HT1080 (cell line): Measurements from ENCODE around the gene PINLYP. TPM values are rescaled to one million over a fixed set of nuclear protein-coding genes. Genes with fewer than 3 reads are reported as not detected.

Experiments used
- DNase-seq: peaks from one replicate; pipeline ENCODE4 v3.0.0-alpha.2; 2015; ENCODE audit warnings: low read depth
- polyA plus RNA-seq, 2 experiments: library from polyadenylated mRNA; depleted of rRNA; stranded (reverse); fragments of >200 nt; gene quantifications; 2 replicates each; pipeline ENCODE4 v1.2.3, GENCODE V29; 2015
- total RNA-seq: library from RNA; depleted of rRNA; stranded (reverse); fragments of >200 nt; shearing (Covaris generic); gene quantifications from 2 replicates; pipeline ENCODE4 v1.2.3, GENCODE V29; 2014; rRNA removed

Gene PINLYP
- 0.58 TPM in 1 of 2 replicates, not detected in the other for total RNA-seq
- 0.53 and 1.1 TPM in 2 replicates for polyA plus RNA-seq (2015; cell fraction: cytosol; rRNA removed)
- 6.7 and 6.8 TPM in 2 replicates for polyA plus RNA-seq (2015; cell fraction: nucleus; rRNA removed)

DNA sequence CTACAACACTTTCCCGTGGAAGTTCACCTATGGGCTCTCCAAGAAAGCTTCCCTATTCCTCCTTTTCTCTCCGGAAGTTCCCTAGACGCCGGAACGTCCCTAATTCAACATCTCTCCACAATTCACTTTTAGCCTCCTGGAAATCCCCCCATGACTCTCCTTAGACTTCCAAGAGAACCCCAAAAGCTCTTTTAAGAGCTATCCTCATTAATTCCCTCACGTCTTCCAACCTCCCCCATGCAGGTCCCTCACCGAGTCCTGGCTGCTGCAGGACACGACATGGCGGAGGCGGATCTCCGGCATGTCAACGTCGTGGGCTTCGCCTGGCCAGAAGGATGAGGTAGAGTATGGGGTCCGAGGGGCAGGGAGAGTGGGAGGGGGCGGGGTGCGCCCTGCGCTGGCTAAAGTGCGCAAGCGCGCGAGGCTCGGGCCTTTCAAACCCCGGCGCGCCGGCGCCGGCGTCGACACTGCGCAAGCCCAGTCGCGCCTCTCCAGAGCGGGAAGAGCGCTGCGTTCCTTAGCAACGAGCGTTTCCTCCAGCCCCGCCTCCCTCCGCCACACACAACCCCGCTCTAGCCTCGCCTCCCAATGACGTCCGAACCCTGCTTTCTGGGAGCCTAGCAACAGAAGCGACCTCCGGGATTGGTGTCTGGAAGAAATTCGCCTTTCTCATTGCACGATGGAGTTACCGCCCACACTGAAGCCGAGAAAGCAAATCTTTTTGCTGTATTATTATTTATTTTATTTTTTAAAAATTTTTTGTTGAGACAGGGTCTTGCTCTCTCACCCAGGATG is at the start of gene PINLYP, which contains the start of gene XRCC1:
Gene PINLYP (plus strand): TSS at position 646 of the 795 bp plus-strand sequence. CDS start 1,391 bp downstream, outside the sequence.
Gene XRCC1 (minus strand): TSS at position 372 of the 795 bp plus-strand sequence. CDS start 69 bp downstream, at position 303.
- peak; percentile 98 for DNase-seq

DNA sequence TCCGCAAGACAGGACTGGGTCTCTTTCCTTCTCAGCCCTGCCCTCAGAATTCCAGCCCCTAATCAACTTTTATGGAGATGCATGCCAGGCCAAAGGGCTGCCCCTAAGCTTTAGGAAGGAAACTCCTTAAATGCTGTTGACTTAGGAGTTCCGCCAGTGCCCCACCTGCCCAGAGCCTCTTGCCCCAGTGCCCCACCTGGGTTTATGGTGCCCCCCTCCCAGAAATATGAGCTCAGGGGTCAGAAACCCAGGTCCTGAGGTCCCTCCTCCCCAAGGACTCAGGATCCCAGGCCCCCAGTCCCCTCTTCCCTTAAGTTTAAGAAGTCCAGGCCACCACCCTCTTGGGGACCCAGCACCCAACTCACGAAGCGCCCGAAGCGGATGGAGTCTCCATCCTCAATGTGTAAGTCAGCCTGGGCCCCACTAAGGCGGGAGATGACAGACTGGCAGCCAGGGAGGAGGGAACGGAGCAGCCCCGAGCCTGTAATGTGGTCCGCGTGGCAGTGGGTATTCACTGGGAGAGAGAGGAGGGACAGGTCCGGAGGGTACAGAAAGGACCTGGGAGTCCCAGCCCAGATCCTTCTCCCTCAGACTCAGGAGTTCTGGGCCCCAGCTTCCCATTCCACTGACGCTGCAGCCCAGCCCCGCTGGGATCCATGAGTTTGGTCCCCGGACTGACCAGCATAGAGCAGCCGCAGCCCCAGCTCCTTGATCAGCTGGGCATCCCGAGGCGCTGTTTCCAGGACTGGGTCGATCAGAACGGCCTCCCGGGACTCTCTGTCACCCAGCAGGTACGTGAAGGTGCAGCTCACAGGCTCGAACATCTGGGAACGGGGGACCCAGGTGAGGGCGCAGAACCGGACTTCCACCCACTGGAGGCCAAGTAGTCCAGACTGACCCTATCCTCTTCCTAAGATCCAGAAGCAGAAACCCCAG is 49.5 kb upstream of the PINLYP start:
- DNase-seq, result no peak

DNA sequence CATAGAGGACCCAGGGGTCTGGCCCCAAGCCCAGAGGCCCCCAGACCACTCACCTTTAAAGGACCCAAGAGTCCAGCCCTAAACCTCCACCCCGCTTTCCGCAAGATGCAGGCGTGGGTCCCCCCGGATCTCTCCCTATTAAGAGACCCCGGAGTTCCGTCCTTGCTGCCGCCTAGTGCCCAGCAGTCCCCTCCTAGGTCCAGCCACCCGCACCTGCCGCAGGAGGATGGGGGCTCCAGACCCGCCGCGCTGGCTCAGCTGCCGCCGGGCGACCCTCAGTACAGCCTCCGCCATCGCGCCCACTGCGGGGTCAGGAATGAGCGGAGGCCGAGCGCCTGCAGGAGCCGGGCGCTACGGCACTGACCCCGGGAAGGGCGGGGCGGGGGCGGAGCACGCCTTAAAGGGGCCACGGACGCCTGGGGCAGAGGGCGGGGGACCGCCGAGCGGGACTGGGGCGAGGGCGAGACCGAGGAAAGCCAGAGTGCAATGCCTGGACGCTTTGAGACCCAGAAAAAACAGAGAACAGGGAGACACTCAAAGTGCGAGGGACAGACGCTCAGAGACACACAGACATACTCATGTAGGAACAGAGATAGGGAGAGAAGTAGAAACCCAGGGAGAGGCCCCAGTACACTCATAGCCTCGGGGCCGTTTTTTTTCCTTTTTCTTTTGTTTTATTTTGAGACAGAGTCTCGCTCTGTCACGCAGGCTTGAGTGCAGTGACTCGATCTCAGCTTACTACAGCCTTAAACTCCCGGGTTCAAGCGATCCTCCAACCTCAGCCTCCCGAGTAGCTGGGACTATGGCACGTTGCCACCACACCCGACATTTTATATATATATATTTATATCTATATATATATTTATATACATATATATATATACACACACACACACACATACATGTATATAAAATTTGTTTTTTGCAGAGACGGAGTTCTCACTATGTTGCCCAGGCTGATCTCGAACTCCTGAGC is 48.4 kb upstream of the PINLYP start, which contains the start of gene ETHE1:
Gene ETHE1 (minus strand): TSS at position 318 of the 976 bp plus-strand sequence. CDS start 24 bp downstream, at position 294.
- peak; percentile 64 for DNase-seq

DNA sequence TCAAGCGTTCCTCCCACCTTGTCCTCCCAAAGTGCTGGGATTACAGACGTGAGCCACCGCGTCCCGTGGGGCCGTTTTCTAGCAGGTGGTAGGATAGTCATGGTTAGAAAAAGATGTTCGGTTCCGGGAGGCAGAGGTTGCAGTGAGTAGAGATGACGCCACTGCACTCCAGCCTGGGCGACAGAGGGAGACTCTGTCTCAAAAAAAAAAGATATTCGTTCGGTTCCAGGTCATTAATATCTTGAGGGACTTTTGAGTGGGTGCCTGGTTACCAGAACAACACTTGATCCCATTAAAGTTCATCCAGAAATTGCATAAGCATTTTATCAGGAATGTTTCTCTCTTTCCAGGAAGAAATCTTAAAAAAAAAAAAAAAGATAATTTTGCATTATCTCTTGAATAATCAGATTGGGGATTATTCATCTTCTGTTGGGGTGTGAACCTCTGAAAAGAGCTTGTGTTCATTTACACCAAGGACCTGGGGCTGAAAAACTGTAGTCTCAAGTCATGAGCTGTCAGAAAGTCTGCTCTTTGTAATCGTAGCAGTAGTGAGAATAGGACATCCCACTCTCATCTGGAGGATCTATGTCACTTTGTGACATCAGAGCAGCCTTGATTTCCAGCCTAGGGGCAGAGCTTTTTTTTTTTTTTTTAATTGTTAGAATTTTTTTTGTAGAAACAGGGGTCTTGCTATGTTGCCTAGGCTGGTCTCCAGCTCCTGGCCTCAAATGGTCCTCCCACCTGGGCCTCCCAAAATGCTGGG is 47.6 kb upstream of the PINLYP start:
- DNase-seq, result no peak

DNA sequence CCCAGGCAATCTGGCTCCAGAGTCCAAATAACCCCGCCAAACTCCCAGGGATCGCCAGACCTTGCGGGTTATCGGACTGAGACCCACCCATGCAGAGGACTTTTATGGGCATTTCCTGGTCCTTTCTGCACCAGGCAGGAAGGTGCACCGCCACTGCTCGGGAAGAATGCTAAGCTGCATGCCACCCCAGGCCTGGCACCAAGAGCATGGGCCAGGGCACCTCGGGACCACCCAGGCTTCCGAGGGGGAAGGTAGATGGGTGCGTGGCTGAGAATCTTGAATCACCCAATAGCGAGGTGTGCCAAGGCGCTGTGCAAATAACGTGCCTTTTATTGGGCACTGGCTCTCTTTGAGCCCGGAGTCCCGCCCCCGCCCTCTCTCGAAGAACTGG is 43.0 kb upstream of the PINLYP start:
- DNase-seq, result peak; percentile 39

DNA sequence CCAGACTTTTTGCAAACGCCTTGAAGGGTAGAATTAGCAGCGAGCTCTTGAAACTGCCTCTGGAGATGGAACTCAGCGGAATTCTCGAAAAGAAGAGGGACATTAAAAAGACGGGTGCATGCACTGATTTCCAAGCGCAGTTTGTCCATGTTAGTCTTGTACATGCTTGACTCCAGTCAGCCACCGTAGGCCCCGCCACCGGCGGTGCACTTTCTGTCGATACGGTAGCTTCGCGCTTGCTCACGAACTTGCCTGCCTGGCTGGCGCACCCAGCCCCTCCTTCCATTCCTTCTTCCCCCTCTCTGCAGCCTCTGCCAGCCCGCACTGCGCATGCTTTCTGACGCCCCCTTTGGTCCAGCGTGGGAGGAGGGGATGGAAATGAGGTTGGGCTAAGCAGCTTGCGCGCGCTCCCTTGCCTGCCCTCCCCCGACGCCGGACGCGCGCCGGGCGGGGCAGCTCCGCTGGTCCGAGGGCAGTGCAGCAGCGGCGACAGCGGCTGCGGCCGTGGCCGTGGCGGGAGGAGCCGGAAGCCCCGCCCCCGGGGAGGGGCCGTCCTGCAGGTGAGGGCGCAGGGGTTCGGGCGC is 42.5 kb upstream of the PINLYP start, which contains the start of gene ZNF575:
Gene ZNF575 (plus strand): TSS at position 227 of the 584 bp plus-strand sequence. CDS start 1,235 bp downstream, outside the sequence.
- peak; percentile 82 for DNase-seq

DNA sequence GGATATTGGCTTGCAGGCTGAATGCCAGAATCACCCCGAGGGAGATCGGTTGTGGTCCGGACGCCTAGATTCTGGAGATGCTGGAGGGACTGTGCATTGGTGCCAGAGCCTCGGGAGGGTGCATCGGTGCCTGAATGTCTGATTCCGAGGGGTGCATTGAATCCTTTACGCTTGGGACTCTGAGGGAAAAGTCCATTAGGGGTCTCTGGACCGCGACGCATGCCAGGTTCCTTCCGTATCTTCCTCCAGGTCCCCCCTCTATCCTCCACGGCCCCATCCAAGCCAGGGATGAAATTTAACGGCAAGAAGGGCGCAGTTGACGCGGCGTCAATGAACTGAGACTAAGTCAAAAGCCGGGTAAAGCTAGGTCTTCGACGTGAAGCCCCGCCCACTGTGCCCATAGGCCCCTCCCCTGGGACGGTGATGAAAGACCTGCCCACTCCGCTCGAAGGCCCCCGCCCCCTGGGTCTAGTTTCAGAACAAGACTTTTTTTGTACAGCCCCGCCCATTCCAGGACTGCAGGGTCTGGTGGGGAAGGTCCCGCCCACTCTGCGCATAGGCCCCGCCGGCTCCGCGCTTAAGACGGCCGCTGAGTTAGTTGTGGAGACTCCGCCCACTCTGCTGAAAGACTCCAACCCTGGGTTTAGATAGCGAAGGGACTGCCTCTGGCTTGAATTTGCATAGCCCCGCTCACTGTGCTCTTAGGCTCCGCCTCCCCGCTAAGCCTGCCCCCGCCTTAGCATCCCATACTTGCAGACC is 41.9 kb upstream of the PINLYP start:
- peak; percentile 36 for DNase-seq

DNA sequence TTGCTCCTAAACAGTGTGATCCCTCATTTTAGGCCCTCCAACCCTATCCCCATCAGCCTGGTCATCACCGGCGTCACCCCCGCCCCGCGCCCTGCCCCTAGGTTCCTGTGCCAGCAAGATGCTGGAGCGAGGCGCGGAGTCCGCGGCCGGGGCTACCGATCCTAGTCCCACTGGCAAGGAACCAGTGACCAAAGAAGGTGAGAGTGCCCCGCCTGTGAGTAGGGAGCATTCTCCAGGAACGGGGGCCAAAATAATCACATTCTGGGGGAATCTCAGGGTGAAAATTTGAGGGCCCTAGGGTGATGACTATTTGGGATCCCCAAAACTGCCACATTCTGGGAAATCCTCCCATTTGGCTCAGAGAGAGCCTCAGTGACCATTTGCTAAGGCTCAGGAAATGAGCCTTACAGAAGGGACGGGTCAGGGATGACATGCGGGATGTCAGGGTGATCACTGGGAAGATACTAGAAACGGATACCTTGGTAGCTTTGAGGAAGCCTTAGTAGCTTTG is 41.2 kb upstream of the PINLYP start:
- no peak for DNase-seq

DNA sequence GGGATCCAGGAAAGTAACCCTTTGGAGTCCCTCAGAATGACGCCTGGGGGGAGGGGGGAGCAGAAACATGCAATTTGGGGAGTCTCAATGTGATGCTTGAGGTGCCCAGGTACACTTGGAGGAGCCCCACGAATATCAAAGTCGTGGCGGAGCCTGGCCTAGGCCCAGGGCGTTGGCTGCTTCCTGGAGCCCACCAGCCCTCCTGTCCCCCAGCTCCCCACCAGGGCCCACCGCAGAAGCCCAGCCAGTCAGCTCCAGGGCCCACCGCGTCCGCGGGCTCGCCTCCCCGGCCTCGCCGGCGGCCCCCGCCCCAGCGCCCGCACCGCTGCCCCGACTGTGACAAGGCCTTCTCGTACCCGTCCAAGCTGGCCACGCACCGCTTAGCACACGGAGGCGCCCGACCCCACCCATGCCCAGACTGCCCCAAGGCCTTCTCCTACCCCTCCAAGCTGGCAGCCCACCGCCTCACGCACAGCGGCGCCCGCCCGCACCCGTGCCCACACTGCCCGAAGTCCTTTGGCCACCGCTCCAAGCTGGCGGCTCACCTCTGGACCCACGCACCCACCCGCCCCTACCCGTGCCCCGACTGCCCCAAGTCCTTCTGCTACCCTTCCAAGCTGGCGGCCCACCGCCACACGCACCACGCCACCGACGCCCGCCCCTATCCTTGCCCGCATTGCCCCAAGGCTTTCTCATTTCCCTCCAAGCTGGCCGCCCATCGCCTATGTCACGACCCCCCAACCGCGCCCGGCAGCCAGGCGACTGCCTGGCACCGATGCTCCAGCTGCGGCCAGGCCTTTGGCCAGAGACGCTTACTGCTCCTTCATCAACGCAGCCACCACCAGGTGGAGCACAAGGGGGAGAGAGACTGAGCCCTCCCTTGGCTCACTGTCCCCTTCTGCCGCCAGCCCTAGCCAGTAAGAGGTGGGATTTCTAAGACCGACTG is 40.5 kb upstream of the PINLYP start:
- DNase-seq, result no peak

DNA sequence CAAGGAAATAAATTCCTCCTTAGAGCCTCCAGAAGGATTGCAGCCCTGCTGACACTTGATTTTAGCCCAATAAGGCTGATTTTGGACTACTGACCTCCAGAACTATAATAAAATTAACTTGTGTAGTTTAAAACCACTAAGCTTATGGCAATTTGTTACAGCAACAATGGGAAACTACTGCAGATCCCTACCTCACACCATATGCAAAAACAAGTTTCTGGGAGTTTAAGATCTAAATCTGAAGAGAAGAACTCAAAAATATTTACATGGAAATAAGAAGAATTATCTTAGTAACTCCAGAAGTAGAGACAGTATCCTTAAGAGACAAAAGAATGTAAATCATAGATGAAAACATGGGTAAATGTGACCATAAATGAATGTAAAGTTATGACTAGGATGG is 36.7 kb upstream of the PINLYP start:
- DNase-seq, result no peak

DNA sequence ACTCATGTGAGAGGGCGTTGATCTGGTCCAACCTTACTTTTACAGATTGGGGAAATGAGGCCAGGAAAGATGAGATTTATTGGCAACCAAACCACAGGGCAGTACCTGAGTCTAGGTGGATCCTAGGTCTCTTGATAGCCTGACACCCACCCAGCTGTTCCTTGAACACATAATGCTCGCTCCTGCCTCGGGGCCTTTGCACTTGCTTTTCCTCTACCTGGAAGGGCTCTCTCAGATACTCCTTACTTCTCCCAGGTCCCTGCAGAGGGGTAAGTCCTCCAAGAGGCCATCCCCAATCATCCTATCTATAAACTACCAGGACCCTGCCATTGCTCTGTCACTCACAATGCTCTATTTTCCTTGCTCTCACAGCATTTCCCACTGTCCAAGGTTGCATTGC is 35.2 kb upstream of the PINLYP start:
- DNase-seq, result no peak

DNA sequence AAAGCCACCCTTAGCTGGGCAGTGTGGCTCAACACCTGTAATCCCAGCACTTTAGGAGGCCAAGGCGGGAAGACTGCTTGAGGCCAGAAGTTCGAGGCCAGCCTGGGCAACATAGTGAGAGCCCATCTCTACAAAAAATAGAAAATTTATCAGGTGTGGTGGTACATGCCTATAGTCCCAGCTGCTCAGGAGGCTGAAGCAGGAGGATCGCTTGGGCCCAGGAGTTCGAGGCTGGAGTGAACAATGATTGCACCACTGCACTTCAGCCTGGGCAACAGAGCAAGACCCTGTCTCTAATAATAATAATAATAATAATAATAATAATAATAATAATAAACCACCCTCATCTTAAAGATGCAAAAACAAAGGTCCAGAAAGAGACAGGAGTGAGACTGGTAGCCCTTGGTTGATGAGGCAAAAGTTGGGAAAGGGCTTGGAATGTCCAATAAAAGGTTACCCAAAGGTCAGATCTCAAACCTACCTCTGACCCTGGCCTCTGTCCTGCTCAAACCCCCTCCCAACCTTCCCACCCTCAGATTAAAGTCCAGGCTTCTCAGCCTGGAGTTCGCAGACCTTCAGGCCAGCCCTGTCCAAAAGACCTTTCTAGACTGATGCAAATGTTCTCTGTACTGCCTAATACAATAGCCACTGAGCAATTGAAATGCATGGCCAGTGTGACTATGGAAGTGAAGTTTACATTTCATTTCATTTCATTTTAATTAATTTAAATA is 33.5 kb upstream of the PINLYP start:
- no peak for DNase-seq

DNA sequence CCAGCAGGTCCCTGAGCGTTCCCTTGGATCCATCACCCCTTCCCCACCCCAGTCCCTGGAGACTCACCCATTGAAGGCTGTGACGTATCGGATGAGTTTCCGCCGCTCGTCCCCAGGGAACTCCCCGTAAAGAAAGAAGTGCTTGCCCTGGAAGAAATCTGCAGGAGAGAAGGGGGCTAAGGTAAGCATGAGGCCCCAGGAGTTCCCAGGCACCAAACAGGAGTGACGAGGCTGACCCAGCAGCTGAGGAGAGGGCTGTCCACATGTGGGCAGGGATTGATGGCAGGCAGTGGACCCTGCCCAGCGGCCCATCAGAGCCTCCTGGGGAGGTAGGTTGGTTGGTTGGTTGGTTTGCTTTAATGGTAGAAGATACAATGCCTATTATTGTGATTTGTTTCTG is 31.5 kb upstream of the PINLYP start:
- DNase-seq, result no peak

DNA sequence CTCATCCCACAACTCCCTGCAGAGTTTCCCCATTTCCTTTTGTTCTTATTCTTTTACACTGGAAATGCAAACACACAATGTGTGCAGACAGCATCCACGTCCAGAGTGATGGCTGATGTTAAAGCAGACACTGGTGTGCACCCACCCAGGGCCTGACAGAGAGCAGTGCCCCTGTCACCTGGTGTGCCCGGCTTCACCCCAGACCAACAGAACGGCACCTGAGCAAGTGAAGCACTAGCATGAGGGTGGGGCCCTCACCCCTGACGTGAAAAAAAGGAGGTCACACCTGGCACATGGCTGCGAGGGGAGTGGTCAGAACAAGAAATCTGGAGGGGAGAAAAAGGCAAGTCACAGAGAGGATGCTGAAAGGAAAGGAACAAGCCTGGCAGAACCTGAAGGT is 30.3 kb upstream of the PINLYP start:
- no peak for DNase-seq

DNA sequence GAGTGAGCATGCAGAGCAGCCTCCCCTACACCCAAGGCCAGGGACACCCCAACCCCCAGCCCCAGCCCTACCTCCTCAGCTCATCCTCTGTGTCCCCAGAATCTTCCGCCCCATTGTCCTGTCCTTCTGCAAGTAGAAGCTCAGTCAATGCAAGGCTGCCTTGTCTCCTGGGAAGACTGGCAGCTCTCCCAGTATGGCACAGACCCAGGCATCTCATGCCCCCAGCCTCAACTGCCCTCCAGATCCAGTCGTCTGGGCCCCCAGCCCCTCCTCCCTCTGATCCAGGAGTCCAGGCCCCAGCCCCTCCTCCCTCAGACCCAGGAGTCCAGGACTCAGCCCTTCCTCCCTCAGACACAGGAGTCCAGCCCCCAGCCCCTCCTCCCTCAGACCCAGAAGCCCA is 29.6 kb upstream of the PINLYP start:
- no peak for DNase-seq

DNA sequence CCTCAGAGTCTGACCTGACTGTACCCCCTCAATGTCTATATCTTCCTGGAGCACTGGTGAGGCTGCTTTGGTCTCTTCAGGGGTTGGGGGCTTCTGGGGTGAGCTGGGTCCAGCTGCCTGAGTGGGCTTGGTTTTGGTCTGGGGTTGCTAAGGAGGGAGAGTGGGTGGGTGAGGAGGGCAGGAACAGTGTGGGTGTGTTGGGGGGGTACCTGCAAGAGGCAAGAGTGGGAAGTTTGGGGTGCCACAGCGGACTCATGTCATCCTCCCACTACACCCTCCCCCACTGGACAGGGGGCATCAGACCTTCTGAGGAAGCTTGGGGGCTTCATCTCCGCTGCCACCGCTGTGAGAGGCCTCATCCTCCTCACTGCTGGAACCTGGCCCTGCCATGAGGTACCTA is 29.0 kb upstream of the PINLYP start:
- no peak for DNase-seq
